HFF-Myc (cell line): ENCODE measurements around the gene NREP.

Experiments used
- DNase-seq: peaks from one replicate; pipeline ENCODE4 v3.0.0-alpha.2; 2011; ENCODE audit warnings: low read depth; ENCODE audit errors: extremely low read depth
- H3K4me3 ChIP-seq: replicated peaks from 2 replicates; pipeline ENCODE4 v1.5.1; 2011; ENCODE audit warnings: low read depth, mild to moderate bottlenecking, control low read depth, low read length
- TF ChIP-seq, protein P1 (sequence below): IDR thresholded peaks from 2 replicates; pipeline ENCODE4 v1.5.1; 2012; ENCODE audit warnings: mild to moderate bottlenecking, low read depth, low read length, control low read depth; ENCODE audit errors: missing control alignments

NREP gene

DNA sequence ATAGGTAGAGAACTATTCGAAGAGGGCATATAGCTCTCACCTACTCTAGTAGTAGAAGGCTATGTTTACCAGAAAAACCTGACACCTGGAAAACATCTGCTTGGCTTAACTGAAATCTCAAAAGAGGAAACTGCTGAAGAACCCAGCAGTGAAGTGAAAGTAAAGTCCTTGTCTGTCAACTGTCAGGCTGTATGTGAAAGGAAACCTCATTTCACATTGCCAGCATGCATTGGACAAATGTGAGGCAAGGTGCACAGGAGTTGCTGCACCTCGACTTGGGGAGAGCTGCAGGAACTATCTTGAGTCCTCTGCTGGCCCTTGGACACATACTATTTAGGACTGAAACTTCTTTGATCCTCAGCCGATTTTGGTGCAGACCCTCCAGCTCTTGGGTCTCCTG is 53.3 kb downstream of the NREP start:
- DNase-seq: no peak
- TF ChIP-seq, protein P1, sequence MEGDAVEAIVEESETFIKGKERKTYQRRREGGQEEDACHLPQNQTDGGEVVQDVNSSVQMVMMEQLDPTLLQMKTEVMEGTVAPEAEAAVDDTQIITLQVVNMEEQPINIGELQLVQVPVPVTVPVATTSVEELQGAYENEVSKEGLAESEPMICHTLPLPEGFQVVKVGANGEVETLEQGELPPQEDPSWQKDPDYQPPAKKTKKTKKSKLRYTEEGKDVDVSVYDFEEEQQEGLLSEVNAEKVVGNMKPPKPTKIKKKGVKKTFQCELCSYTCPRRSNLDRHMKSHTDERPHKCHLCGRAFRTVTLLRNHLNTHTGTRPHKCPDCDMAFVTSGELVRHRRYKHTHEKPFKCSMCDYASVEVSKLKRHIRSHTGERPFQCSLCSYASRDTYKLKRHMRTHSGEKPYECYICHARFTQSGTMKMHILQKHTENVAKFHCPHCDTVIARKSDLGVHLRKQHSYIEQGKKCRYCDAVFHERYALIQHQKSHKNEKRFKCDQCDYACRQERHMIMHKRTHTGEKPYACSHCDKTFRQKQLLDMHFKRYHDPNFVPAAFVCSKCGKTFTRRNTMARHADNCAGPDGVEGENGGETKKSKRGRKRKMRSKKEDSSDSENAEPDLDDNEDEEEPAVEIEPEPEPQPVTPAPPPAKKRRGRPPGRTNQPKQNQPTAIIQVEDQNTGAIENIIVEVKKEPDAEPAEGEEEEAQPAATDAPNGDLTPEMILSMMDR: no peak
- H3K4me3 ChIP-seq: no peak overlapping the region

GRCh38 chr5:111699976-111700375 is 57.0 kb downstream of the NREP start:
- no peak overlapping the region for H3K4me3 ChIP-seq
- TF ChIP-seq, protein P1: no peak
- DNase-seq: no peak

DNA sequence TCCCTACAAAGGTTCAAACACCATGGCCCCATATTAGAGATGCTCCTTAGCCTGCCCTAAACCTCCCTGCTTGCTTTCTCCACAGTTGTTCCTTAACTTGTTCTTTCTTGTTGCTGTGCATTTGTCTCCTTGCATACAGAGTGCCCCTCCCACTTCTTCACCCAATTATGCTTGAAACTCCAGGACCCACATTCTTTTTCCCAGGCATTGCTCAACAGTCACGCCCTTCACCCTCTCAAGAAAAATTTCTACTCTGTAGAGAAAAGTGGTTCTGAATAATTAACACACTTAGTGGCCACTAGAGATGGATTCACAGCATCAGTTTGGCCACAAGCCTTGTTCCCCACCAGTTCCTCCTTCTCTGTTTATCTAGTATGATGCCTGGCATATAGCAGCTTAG is 57.7 kb downstream of the NREP start:
- no peak overlapping the region for H3K4me3 ChIP-seq
- DNase-seq: no peak
- TF ChIP-seq, protein P1: no peak

- DNase-seq: no peak
- H3K4me3 ChIP-seq: no peak overlapping the region
- TF ChIP-seq, protein P1: peak; percentile 41
These were observed 58.9 kb downstream of the NREP start for GRCh38 chr5:111697881-111698757.

GRCh38 chr5:111697215-111697614 is 59.8 kb downstream of the NREP start:
- DNase-seq: no peak
- TF ChIP-seq, protein P1: no peak
- no peak overlapping the region for H3K4me3 ChIP-seq

DNA sequence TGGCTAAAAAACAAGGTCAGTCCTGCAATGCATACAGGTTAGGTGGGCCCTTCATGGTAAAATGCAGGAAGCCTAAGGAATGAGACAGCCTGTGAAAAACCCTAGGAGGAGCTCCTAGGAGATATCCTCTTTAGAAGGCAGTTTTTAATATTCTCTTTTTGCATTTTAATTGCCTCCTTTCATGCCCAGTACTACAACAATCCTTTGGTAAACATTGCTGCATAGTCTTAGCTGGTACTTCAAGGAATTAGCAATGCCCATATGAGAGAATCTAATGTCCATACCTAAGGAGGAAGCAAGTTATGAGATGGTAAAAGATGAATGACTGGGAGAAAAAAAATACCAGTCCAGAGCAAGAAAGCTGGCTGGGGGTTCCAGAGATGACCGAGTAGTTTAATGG is 61.0 kb downstream of the NREP start:
- no peak overlapping the region for H3K4me3 ChIP-seq
- no peak for DNase-seq
- TF ChIP-seq, protein P1: no peak
